OCI-LY1 (cell line): ENCODE measurements around the gene KATNAL2.

Source experiments
- EZH2 ChIP-seq: fragments of 200-600 bp; sonication (generic), shearing (Covaris generic); IDR thresholded peaks from 2 replicates; pipeline ENCODE4 v1.8.0; 2017; ENCODE audit warnings: borderline replicate concordance, mixed run types, mild to moderate bottlenecking, antibody characterized with exemption, low read length, moderate library complexity, mixed read lengths
- TF ChIP-seq, protein P1 (sequence below): fragments of 200-600 bp; sonication (generic), shearing (Covaris generic); IDR thresholded peaks from 2 replicates; pipeline ENCODE4 v1.5.1; 2017; ENCODE audit warnings: mild to moderate bottlenecking, antibody characterized with exemption, low read length, moderate library complexity, mixed read lengths

DNA sequence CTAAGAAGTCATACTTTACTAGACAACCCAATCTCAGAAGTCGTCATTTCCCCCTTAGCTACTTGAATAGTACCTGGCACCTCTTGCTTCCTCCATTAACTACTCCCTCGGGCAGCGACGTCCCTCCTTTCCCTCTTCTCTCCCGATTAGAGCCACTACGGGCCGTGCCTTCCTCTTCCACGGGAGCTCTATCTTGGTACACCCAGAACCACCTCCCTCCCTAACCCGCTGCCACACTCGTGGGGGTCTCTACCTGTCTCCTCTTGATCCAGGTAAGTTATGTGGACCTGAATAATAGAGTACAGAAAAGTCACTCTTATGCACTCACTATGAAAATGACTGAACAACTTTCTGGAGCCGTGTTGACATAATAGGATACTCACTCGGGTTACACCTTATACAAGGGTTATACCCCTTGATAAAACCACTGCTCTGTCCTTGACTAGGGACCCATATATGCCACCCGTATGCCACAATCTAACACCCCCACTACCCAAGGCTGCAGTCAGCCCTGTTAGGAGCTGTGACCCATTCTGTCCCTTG, 233.5 kb downstream of the KATNAL2 start:
- TF ChIP-seq EZH2, result no peak
- TF ChIP-seq, protein P1, sequence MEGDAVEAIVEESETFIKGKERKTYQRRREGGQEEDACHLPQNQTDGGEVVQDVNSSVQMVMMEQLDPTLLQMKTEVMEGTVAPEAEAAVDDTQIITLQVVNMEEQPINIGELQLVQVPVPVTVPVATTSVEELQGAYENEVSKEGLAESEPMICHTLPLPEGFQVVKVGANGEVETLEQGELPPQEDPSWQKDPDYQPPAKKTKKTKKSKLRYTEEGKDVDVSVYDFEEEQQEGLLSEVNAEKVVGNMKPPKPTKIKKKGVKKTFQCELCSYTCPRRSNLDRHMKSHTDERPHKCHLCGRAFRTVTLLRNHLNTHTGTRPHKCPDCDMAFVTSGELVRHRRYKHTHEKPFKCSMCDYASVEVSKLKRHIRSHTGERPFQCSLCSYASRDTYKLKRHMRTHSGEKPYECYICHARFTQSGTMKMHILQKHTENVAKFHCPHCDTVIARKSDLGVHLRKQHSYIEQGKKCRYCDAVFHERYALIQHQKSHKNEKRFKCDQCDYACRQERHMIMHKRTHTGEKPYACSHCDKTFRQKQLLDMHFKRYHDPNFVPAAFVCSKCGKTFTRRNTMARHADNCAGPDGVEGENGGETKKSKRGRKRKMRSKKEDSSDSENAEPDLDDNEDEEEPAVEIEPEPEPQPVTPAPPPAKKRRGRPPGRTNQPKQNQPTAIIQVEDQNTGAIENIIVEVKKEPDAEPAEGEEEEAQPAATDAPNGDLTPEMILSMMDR, result no peak
